OCI-LY7 (cell line): ENCODE results near the gene ADAT1. TPM values are rescaled to one million over a fixed set of nuclear protein-coding genes. Genes with fewer than 3 reads are reported as not detected.

Experiments used
- BruUV-seq: library from RNA; stranded (reverse); fragments of 400-500 nt; replicated peaks from 2 replicates; lab custom pipeline; 2021; lab: Mats Ljungman, UMichigan
- CTCF ChIA-PET: fragments of 300-600 bp; sonication (Branson Sonifier 250); formaldehyde crosslinking; loops from one replicate; lab custom pipeline; 2022; ENCODE audit warnings: antibody characterized with exemption; ENCODE audit not compliant: unreplicated experiment; lab: Charles Lee
- POLR2A ChIA-PET: fragments of 300-600 bp; sonication (Branson Sonifier 250); formaldehyde crosslinking; loops from one replicate; lab custom pipeline; 2022; ENCODE audit warnings: antibody characterized with exemption; lab: Charles Lee
- DNase-seq: peaks from one replicate; pipeline ENCODE4 v3.0.0-alpha.2; 2015; ENCODE audit warnings: low spot score
- H2AFZ ChIP-seq: fragments of 200-600 bp; sonication (generic), shearing (Covaris generic); 2 replicates; pipeline ENCODE4 v1.6.1; 2014; ENCODE audit warnings: mild to moderate bottlenecking, antibody characterized with exemption, low read length, moderate library complexity
- H3K27ac ChIP-seq: fragments of 200-600 bp; sonication (generic); 2 replicates; pipeline ENCODE4 v1.5.1; 2014; ENCODE audit warnings: mixed run types, low read depth, mild to moderate bottlenecking, moderate library complexity, low read length, inconsistent platforms; ENCODE audit not compliant: poor library complexity, severe bottlenecking
- H3K36me3 ChIP-seq: fragments of 200-600 bp; sonication (generic); 2 replicates; pipeline ENCODE4 v1.6.1; 2014; ENCODE audit warnings: mild to moderate bottlenecking, antibody characterized with exemption, low read length, moderate library complexity, mixed read lengths; ENCODE audit not compliant: insufficient read depth
- H3K4me1 ChIP-seq: fragments of 200-600 bp; sonication (generic); 2 replicates; pipeline ENCODE4 v1.5.1; 2014; ENCODE audit warnings: mild to moderate bottlenecking, low read length; ENCODE audit not compliant: insufficient read depth, poor library complexity, severe bottlenecking
- H3K4me2 ChIP-seq: fragments of 200-600 bp; sonication (generic); 2 replicates; pipeline ENCODE4 v1.6.1; 2014; ENCODE audit warnings: mild to moderate bottlenecking, low read length
- H3K4me3 ChIP-seq: fragments of 200-600 bp; sonication (generic); 2 replicates; pipeline ENCODE4 v1.5.1; 2014; ENCODE audit warnings: mild to moderate bottlenecking, low read depth, low read length; ENCODE audit not compliant: poor library complexity, severe bottlenecking
- H3K79me2 ChIP-seq: fragments of 200-600 bp; sonication (generic); 2 replicates; pipeline ENCODE4 v1.6.1; 2016; ENCODE audit warnings: low read depth, mild to moderate bottlenecking, low read length, moderate library complexity, mixed read lengths; ENCODE audit not compliant: insufficient read depth
- H3K9me2 ChIP-seq: fragments of 200-600 bp; sonication (generic); 2 replicates; pipeline ENCODE4 v1.6.1; 2016; ENCODE audit warnings: mild to moderate bottlenecking, low read length, mixed read lengths; ENCODE audit not compliant: insufficient read depth
- H3K9me3 ChIP-seq: fragments of 200-600 bp; sonication (generic); 2 replicates; pipeline ENCODE4 v1.6.1; 2014; ENCODE audit warnings: mild to moderate bottlenecking, mixed run types, low read length, mixed read lengths
- H4K20me1 ChIP-seq: fragments of 200-600 bp; sonication (generic); 2 replicates; pipeline ENCODE4 v1.6.1; 2014; ENCODE audit warnings: mild to moderate bottlenecking, antibody characterized with exemption, low read length, moderate library complexity, mixed read lengths; ENCODE audit not compliant: insufficient read depth
- CTCF ChIP-seq: fragments of 200-600 bp; sonication (generic); conservative IDR thresholded peaks from 2 replicates; pipeline ENCODE4 v1.5.1; 2014; ENCODE audit warnings: mild to moderate bottlenecking, antibody characterized with exemption, low read length, moderate library complexity, mixed read lengths
- EZH2phosphoT487 ChIP-seq: fragments of 200-600 bp; sonication (generic); IDR thresholded peaks from 2 replicates; pipeline ENCODE4 v1.6.1; 2018; ENCODE audit warnings: low read depth, borderline replicate concordance, mild to moderate bottlenecking, mixed run types, antibody characterized with exemption, low read length, moderate library complexity, mixed read lengths
- intact Hi-C: fragments of 100-400 bp; cut with micrococcal nuclease; formaldehyde crosslinking; loops from one replicate; pipeline ENCODE4 v1.10.0; 2022; ENCODE audit not compliant: unreplicated experiment
- total RNA-seq, 2 experiments: library from RNA; depleted of rRNA in 1 of 2; stranded (reverse); fragments of >200 nt in 1 of 2; shearing (Covaris generic) in 1 of 2; gene quantifications; 2 replicates each; pipeline ENCODE4 v1.2.3, GENCODE V29; 2014 to 2022

The ADAT1 gene
- total RNA-seq, 2 experiments from 2014 or later: 53.4 to 91.7 TPM

- 0 out of 2 replicates have a peak, but pooled peaks cover 5% of the 10 kb centered on the region for H3K79me2 ChIP-seq
- DNase-seq: peak; percentile 69
- ChIA-PET POLR2A (interaction anchor here (0.6 to 4.6 kb wide), 7 partner anchors 10 to 190 kb away, joined by 3 to 35 read pairs (median 3); partner anchors contain the start of genes GABARAPL2 and TERF2IP), CTCF (interaction anchor here (0.5 to 1.0 kb wide), 5 partner anchors 33 to 1777 kb away, joined by 3 to 6 read pairs (median 3); no protein-coding TSS in a partner anchor)
- no peaks in the 10 kb centered on the region for H4K20me1 ChIP-seq
- intact Hi-C loops: loop anchor here (2.0 kb wide), 1 partner anchor 90 kb away; the partner anchor contains the start of gene TMEM170A
- H3K9me3 ChIP-seq: no peaks in the 10 kb centered on the region
- peak overlapping the region; percentile 100 for H3K4me2 ChIP-seq
- no peaks in the 10 kb centered on the region for H3K9me2 ChIP-seq
- H3K36me3 ChIP-seq: no peaks in the 10 kb centered on the region
- H3K4me1 ChIP-seq: peaks cover 17% of the 10 kb centered on the region
- peak overlapping the region; percentile 93 for H2AFZ ChIP-seq
- peak overlapping the region; percentile 78 for H3K27ac ChIP-seq
- no TSS peak for BruUV-seq
- H3K4me3 ChIP-seq: peak overlapping the region; percentile 85
- no peak for TF ChIP-seq EZH2phosphoT487
- no peak for TF ChIP-seq CTCF
These were observed 67.8 kb downstream of the ADAT1 start for GRCh38 chr16:75555213-75555706.

DNA sequence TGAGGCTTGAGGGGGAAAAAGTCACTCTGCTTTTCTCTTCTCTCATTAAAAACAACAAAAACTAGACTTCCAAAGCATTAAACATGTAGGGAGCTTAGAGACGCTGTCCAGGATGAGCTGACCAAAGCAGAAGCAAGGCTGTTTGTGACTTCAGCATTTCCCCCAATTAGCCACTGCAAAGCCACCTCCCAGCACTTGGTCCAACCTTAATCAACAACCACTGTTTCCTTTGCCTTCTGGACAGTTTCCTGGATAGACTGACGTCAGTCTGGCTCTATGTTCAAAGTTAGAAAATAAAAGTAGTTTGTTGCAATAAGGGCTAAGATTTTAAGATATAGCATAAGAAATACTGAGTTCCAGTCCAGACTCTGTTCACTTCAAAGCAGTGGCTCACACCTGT is 70.1 kb downstream of the ADAT1 start:
- Histone ChIP-seq H3K4me1 (peaks cover 21% of the 10 kb centered on the region), H3K9me2 (no peaks in the 10 kb centered on the region), H4K20me1 (no peaks in the 10 kb centered on the region), H3K4me2 (no peak overlapping the region), H3K36me3 (no peaks in the 10 kb centered on the region), H3K79me2 (0 out of 2 replicates have a peak, but pooled peaks cover 5% of the 10 kb centered on the region), H3K9me3 (no peaks in the 10 kb centered on the region), H3K4me3 (no peak overlapping the region), H2AFZ (no peak overlapping the region), H3K27ac (no peak overlapping the region)
- DNase-seq: no peak
- ChIA-PET POLR2A (interaction anchor here (0.7 to 4.6 kb wide), 4 partner anchors 13 to 70 kb away, joined by 3 to 35 read pairs (median 5); partner anchors contain the start of gene GABARAPL2), CTCF (no interaction called here)
- TF ChIP-seq EZH2phosphoT487: no peak
- TF ChIP-seq CTCF: no peak
- intact Hi-C loops: no loop called here
- no TSS peak for BruUV-seq

DNA sequence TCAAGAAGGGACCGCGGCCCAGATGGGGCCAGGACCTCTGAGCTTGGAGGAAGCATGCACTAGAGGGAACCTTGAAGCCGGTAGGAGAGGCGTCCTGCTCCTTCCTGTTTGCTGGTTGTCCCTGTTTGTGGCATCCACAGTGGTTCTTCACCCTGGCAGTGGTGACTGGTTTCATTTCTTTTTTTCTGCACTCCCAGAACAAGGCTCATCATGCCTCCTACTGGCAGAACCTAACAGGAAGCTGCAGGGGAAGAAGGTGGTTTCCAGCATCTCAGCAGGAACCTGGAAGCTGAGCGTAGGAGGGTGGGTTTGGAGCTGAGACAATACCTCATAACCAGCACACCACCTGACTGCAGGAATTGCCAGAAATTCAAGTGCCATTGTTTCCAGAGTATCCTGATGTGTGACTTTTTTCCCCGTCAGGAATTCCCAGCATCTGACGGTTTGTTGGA is 72.8 kb downstream of the ADAT1 start:
- 0 out of 2 replicates have a peak, but pooled peaks cover 5% of the 10 kb centered on the region for H3K79me2 ChIP-seq
- no peaks in the 10 kb centered on the region for H3K9me3 ChIP-seq
- TF ChIP-seq CTCF (peak; percentile 71), EZH2phosphoT487 (no peak)
- ChIA-PET POLR2A (interaction anchor here (0.6 to 2.7 kb wide), 4 partner anchors 15 to 104 kb away, joined by 3 to 7 read pairs (median 3); no protein-coding TSS in a partner anchor), CTCF (no interaction called here)
- peak overlapping the region; percentile 5; the same call in 1 of the 2 replicates for H3K4me2 ChIP-seq
- H3K27ac ChIP-seq: no peak overlapping the region
- H3K36me3 ChIP-seq: no peaks in the 10 kb centered on the region
- H3K4me1 ChIP-seq: peaks cover 15% of the 10 kb centered on the region
- intact Hi-C loops: loop anchor here (2.0 kb wide), 1 partner anchor 79 kb away; no protein-coding TSS in a partner anchor
- no TSS peak for BruUV-seq
- DNase-seq: peak; percentile 54
- H4K20me1 ChIP-seq: no peaks in the 10 kb centered on the region
- no peak overlapping the region for H3K4me3 ChIP-seq
- no peaks in the 10 kb centered on the region for H3K9me2 ChIP-seq
- H2AFZ ChIP-seq: no peak overlapping the region
